ENCODE measurements around the gene NOP10.

- TF ChIP-seq, protein P1, sequence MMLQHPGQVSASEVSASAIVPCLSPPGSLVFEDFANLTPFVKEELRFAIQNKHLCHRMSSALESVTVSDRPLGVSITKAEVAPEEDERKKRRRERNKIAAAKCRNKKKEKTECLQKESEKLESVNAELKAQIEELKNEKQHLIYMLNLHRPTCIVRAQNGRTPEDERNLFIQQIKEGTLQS (CRISPR knock-in tag; IDR thresholded peaks at IDR 0.05) = no peak
- TF ChIP-seq POLR2A (IDR thresholded peaks at IDR 0.05; ENCODE audit: insufficient read depth in 1 of 2, low read depth in 2 of 2, low read length in 2 of 2) (no peak), STAT5B (CRISPR knock-in tag; IDR thresholded peaks at IDR 0.05) (no peak), FIP1L1 (IDR thresholded peaks at IDR 0.05; ENCODE audit: borderline replicate concordance, insufficient read depth, low read depth, low read length) (no peak), POLR2AphosphoS5 (IDR thresholded peaks at IDR 0.05; ENCODE audit: low read depth, low read length) (no peak), RARG (CRISPR knock-in tag; IDR thresholded peaks at IDR 0.05; ENCODE audit: low read depth) (no peak), ETV5 (CRISPR knock-in tag; IDR thresholded peaks at IDR 0.05; ENCODE audit: borderline replicate concordance) (no peak)
- TF ChIP-seq, protein P2, sequence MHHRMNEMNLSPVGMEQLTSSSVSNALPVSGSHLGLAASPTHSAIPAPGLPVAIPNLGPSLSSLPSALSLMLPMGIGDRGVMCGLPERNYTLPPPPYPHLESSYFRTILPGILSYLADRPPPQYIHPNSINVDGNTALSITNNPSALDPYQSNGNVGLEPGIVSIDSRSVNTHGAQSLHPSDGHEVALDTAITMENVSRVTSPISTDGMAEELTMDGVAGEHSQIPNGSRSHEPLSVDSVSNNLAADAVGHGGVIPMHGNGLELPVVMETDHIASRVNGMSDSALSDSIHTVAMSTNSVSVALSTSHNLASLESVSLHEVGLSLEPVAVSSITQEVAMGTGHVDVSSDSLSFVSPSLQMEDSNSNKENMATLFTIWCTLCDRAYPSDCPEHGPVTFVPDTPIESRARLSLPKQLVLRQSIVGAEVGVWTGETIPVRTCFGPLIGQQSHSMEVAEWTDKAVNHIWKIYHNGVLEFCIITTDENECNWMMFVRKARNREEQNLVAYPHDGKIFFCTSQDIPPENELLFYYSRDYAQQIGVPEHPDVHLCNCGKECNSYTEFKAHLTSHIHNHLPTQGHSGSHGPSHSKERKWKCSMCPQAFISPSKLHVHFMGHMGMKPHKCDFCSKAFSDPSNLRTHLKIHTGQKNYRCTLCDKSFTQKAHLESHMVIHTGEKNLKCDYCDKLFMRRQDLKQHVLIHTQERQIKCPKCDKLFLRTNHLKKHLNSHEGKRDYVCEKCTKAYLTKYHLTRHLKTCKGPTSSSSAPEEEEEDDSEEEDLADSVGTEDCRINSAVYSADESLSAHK (CRISPR knock-in tag; IDR thresholded peaks at IDR 0.05; ENCODE audit: borderline replicate concordance) = no peak
Measured at GRCh38 chr15:34335176-34336032, 7.5 kb downstream of the NOP10 start.
